WERI-Rb-1 (cell line): Measurements from ENCODE around the gene KLF2.

ENCODE experiments used
- DNase-seq: peaks from one replicate; pipeline ENCODE4 v3.0.0-alpha.2; 2020
- H3K27ac ChIP-seq: fragments of 250-450 bp; sonication (Bioruptor Pico); 2 replicates; pipeline ENCODE4 v1.5.1; 2020; ENCODE audit warnings: mild to moderate bottlenecking, moderate library complexity
- H3K27me3 ChIP-seq: fragments of 250-450 bp; sonication (Bioruptor Pico); 2 replicates; pipeline ENCODE4 v1.5.1; 2021; ENCODE audit warnings: mild to moderate bottlenecking, low read depth, moderate library complexity; ENCODE audit not compliant: insufficient read depth, severe bottlenecking
- H3K36me3 ChIP-seq: fragments of 250-450 bp; sonication (Bioruptor Pico); 2 replicates; pipeline ENCODE4 v1.5.1; 2020; ENCODE audit warnings: mild to moderate bottlenecking, moderate library complexity
- H3K4me3 ChIP-seq: 2 replicates; pipeline ENCODE4 v1.5.1; 2011; ENCODE audit warnings: low read depth, mild to moderate bottlenecking, control low read depth, low read length
- H3K9me3 ChIP-seq: fragments of 250-450 bp; sonication (Bioruptor Pico); 2 replicates; pipeline ENCODE4 v1.5.1; 2021; ENCODE audit warnings: mild to moderate bottlenecking, moderate library complexity; ENCODE audit not compliant: severe bottlenecking
- TF ChIP-seq, protein P1 (sequence below): IDR thresholded peaks from 2 replicates; pipeline ENCODE4 v1.5.1; 2011; ENCODE audit warnings: low read depth, mild to moderate bottlenecking, control low read depth, inconsistent platforms, low read length

KLF2 gene

GRCh38 chr19:16306728-16307402 is 17.8 kb upstream of the KLF2 start:
- no peak overlapping the region for H3K27ac ChIP-seq
- TF ChIP-seq, protein P1, sequence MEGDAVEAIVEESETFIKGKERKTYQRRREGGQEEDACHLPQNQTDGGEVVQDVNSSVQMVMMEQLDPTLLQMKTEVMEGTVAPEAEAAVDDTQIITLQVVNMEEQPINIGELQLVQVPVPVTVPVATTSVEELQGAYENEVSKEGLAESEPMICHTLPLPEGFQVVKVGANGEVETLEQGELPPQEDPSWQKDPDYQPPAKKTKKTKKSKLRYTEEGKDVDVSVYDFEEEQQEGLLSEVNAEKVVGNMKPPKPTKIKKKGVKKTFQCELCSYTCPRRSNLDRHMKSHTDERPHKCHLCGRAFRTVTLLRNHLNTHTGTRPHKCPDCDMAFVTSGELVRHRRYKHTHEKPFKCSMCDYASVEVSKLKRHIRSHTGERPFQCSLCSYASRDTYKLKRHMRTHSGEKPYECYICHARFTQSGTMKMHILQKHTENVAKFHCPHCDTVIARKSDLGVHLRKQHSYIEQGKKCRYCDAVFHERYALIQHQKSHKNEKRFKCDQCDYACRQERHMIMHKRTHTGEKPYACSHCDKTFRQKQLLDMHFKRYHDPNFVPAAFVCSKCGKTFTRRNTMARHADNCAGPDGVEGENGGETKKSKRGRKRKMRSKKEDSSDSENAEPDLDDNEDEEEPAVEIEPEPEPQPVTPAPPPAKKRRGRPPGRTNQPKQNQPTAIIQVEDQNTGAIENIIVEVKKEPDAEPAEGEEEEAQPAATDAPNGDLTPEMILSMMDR, result no peak
- H3K27me3 ChIP-seq, result no peaks in the 10 kb centered on the region
- H3K36me3 ChIP-seq, result no peaks in the 10 kb centered on the region
- H3K4me3 ChIP-seq, result no peak overlapping the region
- no peak for DNase-seq
- no peaks in the 10 kb centered on the region for H3K9me3 ChIP-seq

DNA sequence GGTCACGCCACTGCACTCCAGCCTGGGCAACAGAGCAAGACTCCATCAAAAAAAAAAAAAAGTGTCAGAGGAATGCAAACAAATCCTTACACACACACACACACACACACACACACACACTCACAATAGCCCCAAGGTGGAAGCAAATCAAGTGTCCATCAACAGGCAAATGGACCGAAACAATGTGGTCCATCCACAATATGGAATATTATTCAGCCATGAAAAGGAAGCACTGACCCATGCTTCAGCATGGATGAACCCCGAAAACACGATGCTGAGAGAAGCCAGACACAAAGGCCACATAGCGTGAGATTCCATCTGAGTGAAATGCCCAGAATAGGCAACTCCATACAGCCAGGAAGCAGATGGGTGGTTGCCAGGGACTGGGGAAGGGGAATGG is 16.5 kb upstream of the KLF2 start:
- DNase-seq, result no peak
- Histone ChIP-seq H3K27me3 (no peaks in the 10 kb centered on the region), H3K36me3 (no peaks in the 10 kb centered on the region), H3K27ac (no peak overlapping the region), H3K4me3 (no peak overlapping the region), H3K9me3 (no peaks in the 10 kb centered on the region)
- TF ChIP-seq, protein P1, result no peak

DNA sequence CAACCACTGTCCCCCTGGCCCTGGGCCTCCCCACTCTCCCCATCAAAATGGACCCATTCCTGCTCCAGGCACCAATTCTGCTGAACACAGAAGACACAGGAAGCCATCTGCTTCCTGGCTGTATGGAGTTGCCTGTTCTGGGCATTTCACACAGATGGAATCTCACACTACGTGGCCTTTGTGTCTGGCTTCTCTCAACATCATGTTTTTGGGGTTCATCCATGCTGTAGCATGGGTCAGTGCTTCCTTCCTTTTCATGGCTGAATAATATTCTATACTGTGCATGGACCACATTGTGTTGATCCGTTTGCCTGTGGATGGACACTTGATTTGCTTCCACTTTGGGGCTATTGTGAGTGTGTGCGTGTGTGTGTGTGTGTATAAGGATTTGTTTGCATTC is 15.0 kb upstream of the KLF2 start:
- DNase-seq, result no peak
- no peak overlapping the region for H3K4me3 ChIP-seq
- H3K27me3 ChIP-seq, result no peaks in the 10 kb centered on the region
- no peaks in the 10 kb centered on the region for H3K36me3 ChIP-seq
- TF ChIP-seq, protein P1, result no peak
- H3K27ac ChIP-seq, result no peak overlapping the region
- H3K9me3 ChIP-seq, result no peaks in the 10 kb centered on the region

DNA sequence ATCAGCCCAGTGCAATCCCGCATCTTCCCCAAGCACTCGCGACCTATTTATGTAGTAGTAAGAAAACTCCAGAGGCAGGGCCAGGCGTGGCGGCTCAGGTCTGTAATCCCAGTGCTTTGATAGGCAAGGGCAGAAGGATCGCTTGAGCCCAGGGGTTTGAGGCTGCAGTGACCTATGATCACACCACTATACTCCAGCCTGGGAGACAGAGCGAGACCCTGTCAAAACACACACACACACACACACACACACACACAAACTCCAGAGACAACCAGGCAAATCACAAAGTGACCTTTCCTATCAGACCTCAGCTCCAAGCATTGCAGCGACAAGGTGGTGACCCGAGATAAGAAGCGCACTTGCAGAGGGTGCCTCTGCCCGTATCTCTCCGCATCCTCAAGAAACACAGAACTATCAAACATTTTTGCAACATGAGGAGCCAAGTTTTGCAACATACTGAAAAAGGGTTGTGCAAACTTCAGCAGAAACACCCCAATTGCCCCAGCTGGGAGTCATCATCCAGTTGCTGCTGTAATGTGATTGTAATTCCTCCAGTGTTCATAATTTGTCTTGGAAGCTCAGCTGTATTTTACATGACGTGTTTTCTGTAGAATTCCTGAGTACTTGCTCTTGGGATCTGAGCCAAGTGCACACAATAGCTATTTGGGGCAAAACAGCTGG is 8.7 kb upstream of the KLF2 start:
- TF ChIP-seq, protein P1, result no peak

DNA sequence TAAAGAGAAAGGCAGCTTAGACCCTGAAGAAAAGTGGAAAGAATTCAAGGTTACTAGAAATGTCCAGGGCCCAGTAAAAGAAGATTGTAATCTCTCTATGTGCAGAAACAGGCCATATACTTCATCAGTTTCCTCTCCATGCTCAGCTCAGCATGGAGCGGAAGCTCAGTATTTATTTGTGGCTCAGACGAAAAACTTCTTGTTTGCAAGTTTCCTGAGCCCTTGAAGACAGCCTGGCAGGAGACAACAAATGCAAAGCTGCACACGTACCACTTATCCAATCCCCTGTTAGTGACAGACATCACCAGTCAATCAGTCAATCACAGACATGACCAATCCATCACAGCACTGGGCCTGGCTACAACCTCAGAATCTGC is 8.1 kb upstream of the KLF2 start:
- peaks cover 2% of the 10 kb centered on the region for H3K9me3 ChIP-seq
- TF ChIP-seq, protein P1, result no peak
- H3K27ac ChIP-seq, result no peak overlapping the region
- H3K27me3 ChIP-seq, result no peaks in the 10 kb centered on the region
- H3K4me3 ChIP-seq, result no peak overlapping the region
- no peak for DNase-seq
- H3K36me3 ChIP-seq, result no peaks in the 10 kb centered on the region

More for the DNA sequence above, 8.7 kb upstream of the KLF2 start:
- H3K36me3 ChIP-seq, result no peaks in the 10 kb centered on the region
- H3K9me3 ChIP-seq, result peaks cover 2% of the 10 kb centered on the region
- H3K4me3 ChIP-seq, result no peak overlapping the region
- H3K27me3 ChIP-seq, result no peaks in the 10 kb centered on the region
- DNase-seq, result no peak
- H3K27ac ChIP-seq, result no peak overlapping the region
